ENCODE results near the gene ATP13A3. TPM values are rescaled to one million over a fixed set of nuclear protein-coding genes. Genes with fewer than 3 reads are reported as not detected.

Gene ATP13A3
- total RNA-seq, 1 donor from 2014 or later: 91.9 TPM

GRCh38 chr3:194425399-194425798 is 61.4 kb downstream of the ATP13A3 start:
- no peaks in the 10 kb centered on the region for H3K27me3 Mint-ChIP-seq
- POLR2A ChIA-PET: no interaction called here
- H3K36me3 Mint-ChIP-seq (ENCODE audit: low read depth): peaks cover 70% of the 10 kb centered on the region
- DNase-seq: no peak
- CTCF ChIA-PET: no interaction called here
- no peak for ATAC-seq (ENCODE audit: low read depth)
- H3K27ac Mint-ChIP-seq: no peak overlapping the region
- no peak overlapping the region for H3K4me3 Mint-ChIP-seq
- no peak for TF ChIP-seq CTCF (IDR thresholded peaks at IDR 0.05)
- no peaks in the 10 kb centered on the region for H3K4me1 Mint-ChIP-seq
- H3K9me3 Mint-ChIP-seq: no peaks in the 10 kb centered on the region
- intact Hi-C loops (cut with micrococcal nuclease): loop anchor here (5.0 kb wide), 1 partner anchor 42 kb away; no protein-coding TSS in a partner anchor

DNA sequence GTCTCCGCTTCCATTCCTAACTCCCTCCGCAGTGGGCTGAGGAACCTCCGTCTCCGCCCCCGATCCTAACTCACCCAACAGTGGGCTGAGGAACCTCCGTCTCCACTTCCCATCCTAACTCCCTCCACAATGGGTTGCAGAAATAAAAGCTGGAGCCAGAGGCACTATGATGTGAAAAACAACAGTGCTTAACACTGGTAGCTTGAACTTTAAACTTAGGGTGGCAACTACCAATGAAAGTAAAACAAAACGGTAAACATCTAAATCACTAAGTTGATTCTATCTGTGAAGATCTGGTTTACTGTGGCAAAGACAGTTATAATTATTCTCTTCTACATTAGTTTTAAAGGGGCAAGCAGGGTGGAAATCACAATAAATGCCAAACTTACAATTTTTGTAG is 61.8 kb downstream of the ATP13A3 start:
- H3K4me1 Mint-ChIP-seq: no peaks in the 10 kb centered on the region
- no peaks in the 10 kb centered on the region for H3K27me3 Mint-ChIP-seq
- ChIA-PET POLR2A (no interaction called here), CTCF (no interaction called here)
- intact Hi-C loops (cut with micrococcal nuclease): loop anchor here (5.0 kb wide), 1 partner anchor 42 kb away; no protein-coding TSS in a partner anchor
- DNase-seq: no peak
- TF ChIP-seq CTCF (IDR thresholded peaks at IDR 0.05): no peak
- H3K27ac Mint-ChIP-seq: no peak overlapping the region
- H3K9me3 Mint-ChIP-seq: no peaks in the 10 kb centered on the region
- ATAC-seq (ENCODE audit: low read depth): no peak
- H3K36me3 Mint-ChIP-seq (ENCODE audit: low read depth): peaks cover 69% of the 10 kb centered on the region
- no peak overlapping the region for H3K4me3 Mint-ChIP-seq

DNA sequence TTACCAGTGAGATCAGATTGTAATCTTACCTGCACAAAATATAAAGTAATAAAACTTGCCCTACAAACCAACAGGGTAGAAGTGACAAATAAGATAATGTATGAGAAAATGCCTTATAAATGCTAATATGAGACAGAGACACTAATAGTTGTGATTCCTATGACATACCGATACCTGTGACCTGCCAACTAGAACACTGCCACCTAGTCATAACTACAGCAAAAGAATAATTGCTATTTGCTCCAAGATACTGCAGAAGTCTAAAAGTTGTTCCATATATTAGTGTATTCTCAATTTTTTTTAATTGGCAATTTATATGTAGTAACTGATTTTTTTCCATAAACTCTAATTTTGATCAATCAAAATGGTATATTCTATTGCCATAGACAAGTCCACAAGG is 62.4 kb downstream of the ATP13A3 start:
- CTCF ChIA-PET: no interaction called here
- H3K9me3 Mint-ChIP-seq: no peaks in the 10 kb centered on the region
- POLR2A ChIA-PET: no interaction called here
- intact Hi-C loops (cut with micrococcal nuclease): no loop called here
- H3K36me3 Mint-ChIP-seq (ENCODE audit: low read depth): peaks cover 64% of the 10 kb centered on the region
- no peaks in the 10 kb centered on the region for H3K4me1 Mint-ChIP-seq
- no peak overlapping the region for H3K4me3 Mint-ChIP-seq
- no peak for ATAC-seq (ENCODE audit: low read depth)
- no peak overlapping the region for H3K27ac Mint-ChIP-seq
- no peak for DNase-seq
- no peaks in the 10 kb centered on the region for H3K27me3 Mint-ChIP-seq
- no peak for TF ChIP-seq CTCF (IDR thresholded peaks at IDR 0.05)

GRCh38 chr3:194423317-194423716 is 63.5 kb downstream of the ATP13A3 start:
- no peak for TF ChIP-seq CTCF (IDR thresholded peaks at IDR 0.05)
- intact Hi-C loops (cut with micrococcal nuclease): no loop called here
- POLR2A ChIA-PET: no interaction called here
- DNase-seq (no peak), ATAC-seq (ENCODE audit: low read depth) (no peak)
- no peaks in the 10 kb centered on the region for H3K9me3 Mint-ChIP-seq
- CTCF ChIA-PET: no interaction called here
- H3K4me1 Mint-ChIP-seq: no peaks in the 10 kb centered on the region
- no peaks in the 10 kb centered on the region for H3K27me3 Mint-ChIP-seq
- H3K4me3 Mint-ChIP-seq: no peak overlapping the region
- H3K36me3 Mint-ChIP-seq (ENCODE audit: low read depth): peaks cover 63% of the 10 kb centered on the region
- H3K27ac Mint-ChIP-seq: no peak overlapping the region

GRCh38 chr3:194422188-194422587 is 64.6 kb downstream of the ATP13A3 start:
- TF ChIP-seq CTCF (IDR thresholded peaks at IDR 0.05): no peak
- H3K27me3 Mint-ChIP-seq: no peaks in the 10 kb centered on the region
- no peaks in the 10 kb centered on the region for H3K9me3 Mint-ChIP-seq
- H3K36me3 Mint-ChIP-seq (ENCODE audit: low read depth): peaks cover 57% of the 10 kb centered on the region
- ChIA-PET POLR2A (no interaction called here), CTCF (no interaction called here)
- intact Hi-C loops (cut with micrococcal nuclease): no loop called here
- no peak overlapping the region for H3K4me3 Mint-ChIP-seq
- no peaks in the 10 kb centered on the region for H3K4me1 Mint-ChIP-seq
- no peak overlapping the region for H3K27ac Mint-ChIP-seq
- DNase-seq: no peak
- no peak for ATAC-seq (ENCODE audit: low read depth)
